G401 (cell line): ENCODE results near the gene CFAP20DC. TPM values are rescaled to one million over a fixed set of nuclear protein-coding genes. Genes with fewer than 3 reads are reported as not detected.
A peak's percentile ranks its signal among the peaks of the same experiment; 100 is the strongest.
"Not testable (repeated sequence)": the region's sequence is repeated elsewhere in the genome, so short reads cannot be mapped to it uniquely, and the experiment has no call there.

Experiments
- DNase-seq: peaks from one replicate; pipeline ENCODE4 v3.0.0-alpha.2; 2015; ENCODE audit warnings: low spot score
- in situ Hi-C: cut with HindIII; loops from 2 replicates; pipeline ENCODE4 v1.10.0; 2016; ENCODE audit warnings: low sequenced_read_pairs, mixed read lengths
- total RNA-seq: library from RNA; depleted of rRNA; stranded (reverse); fragments of >200 nt; shearing (Covaris generic); gene quantifications from 2 replicates; pipeline ENCODE4 v1.2.3, GENCODE V29; 2014

Gene CFAP20DC
- total RNA-seq, 1 experiment from 2014 or later = 2.2 TPM

DNA sequence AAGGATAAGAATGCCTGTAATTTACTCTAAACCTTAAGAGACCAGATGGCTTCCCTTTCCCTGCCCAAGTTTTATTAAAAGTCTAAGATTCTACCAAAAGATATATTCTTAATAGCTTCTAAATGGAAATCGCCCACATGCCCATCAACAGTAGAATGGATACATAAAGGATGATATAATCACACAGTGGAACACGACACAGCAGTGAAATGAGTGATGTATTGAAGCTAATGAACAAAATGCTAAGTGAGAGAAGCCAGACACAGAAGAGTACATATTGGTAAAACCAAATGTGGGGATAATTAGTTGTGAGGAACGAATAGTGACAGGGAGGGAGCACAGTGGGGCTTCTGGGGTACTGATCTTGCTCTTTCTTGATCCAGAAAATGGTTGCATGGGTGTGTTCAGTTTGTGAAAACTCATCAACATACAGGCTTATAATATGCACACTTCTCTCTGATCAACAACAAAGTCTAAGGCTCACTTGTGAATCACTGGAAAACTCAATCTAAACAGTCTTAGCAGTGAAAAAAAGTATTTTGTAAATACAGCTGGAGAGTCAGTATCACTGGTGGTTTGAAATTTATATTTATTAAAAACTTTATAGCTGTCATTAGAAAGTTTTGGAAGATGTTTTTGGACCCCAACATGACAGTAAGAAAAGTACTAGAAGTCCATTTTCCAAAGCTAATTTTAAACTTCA, 212.5 kb downstream of the CFAP20DC start:
- no peak for DNase-seq
- in situ Hi-C loops = no loop called here

DNA sequence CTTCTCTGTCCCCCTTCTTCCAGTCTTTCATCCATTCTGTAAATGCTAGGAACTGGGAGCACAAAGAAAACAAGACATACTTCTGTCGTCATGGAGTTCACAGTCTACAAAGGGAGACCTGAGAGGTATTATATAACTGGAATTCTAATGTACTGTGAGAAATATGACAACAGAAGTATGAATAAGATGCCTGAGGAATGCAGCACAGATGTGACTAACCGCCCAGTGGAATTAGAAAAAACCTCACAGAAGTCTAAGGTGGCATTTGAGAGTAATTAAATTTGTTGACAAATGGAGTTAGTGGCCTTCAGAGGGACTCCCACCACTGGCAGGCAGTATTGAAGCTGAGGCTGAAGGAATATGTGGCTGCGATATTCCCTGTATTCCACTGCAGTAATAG, 214.7 kb downstream of the CFAP20DC start:
- DNase-seq = no peak
- in situ Hi-C loops = no loop called here

DNA sequence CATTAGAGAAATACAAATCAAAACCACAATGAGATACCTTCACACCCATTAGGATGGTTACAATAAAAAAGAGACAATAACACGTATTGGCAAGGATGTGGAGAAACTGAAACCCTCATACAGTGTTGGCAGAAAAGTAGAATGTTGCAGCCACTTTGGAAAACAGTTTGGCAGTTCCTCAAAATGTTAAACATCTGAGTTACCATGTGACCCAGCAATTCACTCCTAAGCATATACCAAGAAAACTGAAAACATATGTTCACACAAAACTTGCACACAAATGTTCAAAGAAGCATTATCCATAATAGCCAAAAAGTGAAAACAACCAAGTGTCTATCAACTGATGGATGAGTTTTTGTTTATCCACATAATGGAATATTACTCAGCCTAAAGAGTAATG, 216.3 kb downstream of the CFAP20DC start:
- in situ Hi-C loops = no loop called here

DNA sequence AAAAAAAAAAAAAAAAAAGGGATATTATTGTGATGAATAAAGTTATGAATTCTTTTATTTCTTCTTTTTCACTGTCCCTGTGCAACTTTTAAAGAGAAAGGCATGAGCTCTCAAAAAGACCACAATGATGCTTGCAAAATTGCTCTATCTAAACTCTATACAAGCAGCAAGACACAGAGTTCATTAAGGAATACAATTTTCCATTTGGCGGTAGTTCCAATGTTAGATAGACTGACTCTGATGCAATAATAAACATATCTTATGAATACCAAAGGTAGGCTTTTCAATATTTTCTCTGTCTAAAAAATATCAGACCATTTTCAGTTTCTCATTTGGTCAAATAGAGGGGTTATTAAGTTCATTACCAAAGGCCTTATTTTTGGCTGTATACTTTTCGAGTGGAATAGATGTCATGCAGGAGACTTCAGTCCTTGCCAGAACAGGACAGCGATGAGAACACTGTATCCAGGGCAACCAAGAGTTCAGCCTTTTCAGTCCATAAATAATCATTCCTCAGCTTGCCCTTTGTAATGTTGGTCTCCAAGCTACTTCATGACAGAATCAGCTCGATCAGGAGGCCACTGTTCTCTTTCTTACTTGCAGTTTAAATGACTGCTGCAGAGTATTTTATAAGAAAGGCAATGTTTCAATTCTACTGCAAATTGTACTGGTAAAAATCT, 220.4 kb downstream of the CFAP20DC start:
- peak; percentile 5 for DNase-seq
- in situ Hi-C loops = no loop called here

More for the DNA sequence above, 216.3 kb downstream of the CFAP20DC start:
- DNase-seq = no peak

DNA sequence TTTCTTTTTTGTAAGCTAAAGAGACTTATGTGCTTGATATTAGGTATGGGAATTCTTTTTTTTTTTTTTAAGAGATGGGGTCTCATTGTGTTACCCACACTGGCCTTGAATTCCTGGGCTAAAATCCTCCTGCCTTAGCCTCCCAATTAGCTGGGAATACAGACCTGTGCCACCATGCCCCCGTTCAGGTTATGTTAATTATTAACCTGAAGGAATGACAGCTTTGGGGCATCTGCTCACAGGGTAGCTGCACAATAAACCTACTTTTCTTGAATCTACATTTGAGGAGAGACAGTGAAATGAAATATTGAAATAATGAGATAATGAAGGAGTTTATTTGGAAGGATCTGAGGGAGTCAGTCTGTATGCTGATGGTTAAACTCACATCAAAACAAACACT, 225.0 kb downstream of the CFAP20DC start:
- no peak for DNase-seq
- in situ Hi-C loops = no loop called here

DNA sequence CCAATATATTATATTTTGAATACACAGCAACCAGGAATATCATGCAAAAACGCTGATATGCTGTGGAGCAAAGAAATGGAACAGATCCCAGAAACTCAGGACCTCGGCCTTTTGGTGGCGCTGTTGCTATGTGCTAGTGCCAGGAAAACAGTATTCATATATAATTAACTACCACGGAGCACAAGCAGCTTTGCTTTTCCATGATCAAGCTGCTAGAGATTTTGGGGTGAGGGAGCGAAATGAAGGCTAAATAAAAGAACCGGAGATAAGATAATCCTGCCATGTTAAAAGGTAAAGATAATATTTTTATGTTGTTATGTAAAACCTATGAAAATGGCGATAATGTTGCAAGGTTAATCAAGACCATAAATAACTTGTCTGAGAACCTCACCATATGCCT, 225.5 kb downstream of the CFAP20DC start:
- in situ Hi-C loops = no loop called here
- DNase-seq = peak; percentile 31

DNA sequence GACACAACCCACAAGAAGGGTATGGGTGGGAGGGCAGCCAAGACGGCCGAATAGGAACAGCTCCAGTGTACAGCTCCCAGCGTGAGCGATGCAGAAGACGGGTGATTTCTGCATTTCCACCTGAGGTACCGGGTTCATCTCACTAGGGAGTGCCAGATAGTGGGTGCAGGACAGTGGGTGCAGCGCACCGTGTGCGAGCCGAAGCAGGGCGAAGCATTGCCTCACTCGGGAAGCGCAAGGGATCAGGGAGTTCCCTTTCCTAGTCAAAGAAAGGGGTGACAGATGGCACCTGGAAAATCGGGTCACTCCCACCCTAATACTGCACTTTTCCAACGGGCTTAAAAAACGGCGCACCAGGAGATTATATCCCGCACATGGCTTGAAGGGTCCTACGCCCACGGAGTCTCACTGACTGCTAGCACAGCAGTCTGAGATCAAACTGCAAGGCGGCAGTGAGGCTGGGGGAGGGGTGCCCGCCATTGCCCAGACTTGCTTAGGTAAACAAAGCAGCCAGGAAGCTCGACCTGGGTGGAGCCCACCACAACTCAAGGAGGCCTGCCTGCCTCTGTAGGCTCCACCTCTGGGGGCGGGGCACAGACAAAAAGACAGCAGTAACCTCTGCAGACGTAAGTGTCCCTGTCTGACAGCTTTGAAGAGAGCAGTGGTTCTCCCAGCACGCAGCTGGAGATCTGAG, 243.1 kb downstream of the CFAP20DC start:
- DNase-seq, in situ Hi-C loops: not testable (repeated sequence)

DNA sequence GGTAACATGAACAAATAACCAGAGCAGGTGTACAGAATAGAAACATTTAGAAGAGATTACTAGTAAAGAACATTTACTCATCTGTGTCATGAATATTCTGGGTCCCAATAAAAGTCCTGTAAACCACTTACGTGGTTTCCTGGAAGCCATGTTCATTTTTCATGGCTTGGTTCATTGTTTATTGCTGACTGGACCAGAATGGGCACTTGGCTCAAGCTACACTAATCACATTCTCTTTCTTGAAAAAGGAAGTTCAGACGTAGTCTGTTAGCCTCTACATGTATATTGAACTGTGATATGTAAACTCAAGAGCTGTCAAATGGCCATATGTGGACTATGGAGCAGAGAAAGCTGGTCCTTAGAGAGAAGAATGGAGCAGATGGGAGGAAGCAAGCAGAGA, 244.9 kb downstream of the CFAP20DC start:
- DNase-seq = no peak
- in situ Hi-C loops = no loop called here

DNA sequence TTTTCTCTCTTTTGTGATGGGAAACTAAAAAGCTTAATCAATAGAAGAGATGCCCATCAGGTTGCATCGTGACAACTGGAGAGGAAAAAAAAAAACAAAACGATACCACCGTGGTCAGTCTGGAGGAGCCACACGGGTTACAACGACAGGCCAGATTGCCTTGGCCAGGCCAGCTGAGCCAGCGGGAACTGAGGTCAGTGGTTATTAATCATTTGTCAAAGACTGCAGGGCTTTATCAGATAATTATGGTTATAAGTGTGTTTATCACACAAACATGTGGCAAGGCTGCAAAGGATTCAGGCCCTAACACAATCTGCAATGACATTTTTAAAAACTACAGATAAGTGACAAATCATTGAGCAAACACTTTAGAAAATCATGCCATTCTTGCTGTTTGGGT, 248.3 kb downstream of the CFAP20DC start:
- no peak for DNase-seq
- in situ Hi-C loops = no loop called here

DNA sequence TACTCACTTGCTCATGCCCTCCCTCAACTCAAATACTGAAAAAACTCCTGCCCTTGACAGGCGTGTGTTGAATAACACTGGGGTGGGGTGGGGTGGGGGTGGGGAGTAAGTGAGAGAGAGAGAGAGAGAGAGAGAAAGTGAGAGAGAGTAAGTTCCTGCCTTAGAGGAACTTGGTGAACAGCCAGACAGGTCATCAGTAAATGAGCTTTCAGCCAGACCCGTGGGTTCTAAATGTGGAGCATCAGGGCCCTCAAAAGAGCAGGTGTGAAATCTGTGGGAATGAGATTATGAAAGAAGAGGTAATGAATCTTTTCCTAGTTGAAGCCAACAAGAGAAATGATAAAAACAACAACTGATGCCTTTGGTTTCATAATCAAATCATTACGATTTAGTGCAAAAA, 248.9 kb downstream of the CFAP20DC start:
- in situ Hi-C loops = no loop called here
- DNase-seq = peak; percentile 6

DNA sequence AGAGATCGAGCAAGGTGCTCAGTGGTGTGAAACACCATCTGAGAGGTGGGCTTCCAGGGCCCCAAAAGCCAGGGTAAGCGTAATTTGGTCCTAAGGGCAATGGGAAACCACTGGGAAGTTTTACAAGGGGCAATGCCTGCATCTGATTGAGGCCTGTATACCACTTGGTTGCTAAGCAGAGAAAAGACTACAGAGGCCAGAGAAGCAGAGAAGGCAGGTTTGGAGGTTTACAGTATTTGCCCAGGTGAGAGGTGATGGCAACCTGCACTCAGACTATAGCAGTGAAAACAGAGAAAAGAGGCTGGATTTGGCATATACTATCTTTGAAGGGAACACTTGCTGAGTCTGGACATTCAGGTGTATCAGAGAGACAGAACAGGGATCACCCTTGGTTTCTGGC, 249.8 kb downstream of the CFAP20DC start:
- in situ Hi-C loops = no loop called here

DNA sequence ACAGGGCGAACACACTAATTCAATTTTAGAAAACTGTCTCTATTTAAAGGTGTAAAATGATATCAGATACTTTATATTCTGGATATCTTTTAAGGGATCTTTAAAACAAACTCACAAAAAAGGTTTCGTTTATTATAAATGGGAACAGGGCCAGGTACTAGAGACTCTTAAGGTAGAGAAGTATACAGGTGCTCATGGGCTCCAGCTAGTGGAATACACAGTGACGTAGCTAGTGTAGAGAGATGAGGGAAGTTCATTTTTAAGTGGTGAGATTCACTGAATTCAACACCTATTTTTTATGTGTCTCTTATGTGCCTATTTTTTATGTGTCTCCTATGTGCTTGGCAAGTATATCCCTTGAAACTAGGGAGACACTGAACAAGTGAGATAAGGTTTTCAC, 250.6 kb downstream of the CFAP20DC start:
- DNase-seq = no peak
- in situ Hi-C loops = no loop called here

More for the DNA sequence above, 249.8 kb downstream of the CFAP20DC start:
- no peak for DNase-seq

DNA sequence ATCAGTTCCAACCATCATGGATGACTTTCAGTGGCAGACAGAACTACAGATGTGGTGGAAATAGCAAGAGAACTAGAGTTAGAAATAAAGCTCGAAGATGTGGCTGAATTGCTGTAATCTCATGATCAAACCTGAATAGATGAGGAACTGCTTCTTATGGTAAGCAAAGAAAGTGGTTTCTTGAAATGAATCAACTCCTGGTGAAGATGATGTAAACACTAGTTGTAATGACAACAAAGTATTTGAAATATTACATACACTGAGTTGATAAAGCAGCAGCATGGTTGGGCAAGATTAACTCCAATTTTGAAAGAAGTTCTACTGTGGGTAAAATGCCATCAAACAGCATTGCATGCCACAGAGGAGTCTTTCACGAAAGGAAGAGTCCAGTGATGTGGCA, 251.5 kb downstream of the CFAP20DC start:
- no peak for DNase-seq
- in situ Hi-C loops = no loop called here

DNA sequence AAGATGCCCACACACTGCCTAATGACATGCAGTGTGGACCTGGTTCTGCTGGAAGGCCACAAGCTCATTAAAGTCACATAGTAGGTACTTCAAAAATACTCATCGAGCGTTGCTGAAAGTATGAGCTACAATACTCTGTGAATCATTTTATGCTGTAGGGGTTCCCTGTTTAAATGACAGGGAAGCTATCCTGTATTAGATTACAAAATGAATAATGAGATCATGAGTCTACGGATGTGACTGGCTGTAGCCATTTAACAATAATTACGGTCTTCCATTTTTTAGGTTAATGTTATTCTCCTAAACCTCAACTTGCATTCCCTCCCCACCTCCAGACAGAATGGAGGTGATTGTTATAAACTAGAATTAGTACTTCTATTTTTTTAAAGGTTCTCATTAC, 255.1 kb downstream of the CFAP20DC start:
- in situ Hi-C loops = no loop called here

DNA sequence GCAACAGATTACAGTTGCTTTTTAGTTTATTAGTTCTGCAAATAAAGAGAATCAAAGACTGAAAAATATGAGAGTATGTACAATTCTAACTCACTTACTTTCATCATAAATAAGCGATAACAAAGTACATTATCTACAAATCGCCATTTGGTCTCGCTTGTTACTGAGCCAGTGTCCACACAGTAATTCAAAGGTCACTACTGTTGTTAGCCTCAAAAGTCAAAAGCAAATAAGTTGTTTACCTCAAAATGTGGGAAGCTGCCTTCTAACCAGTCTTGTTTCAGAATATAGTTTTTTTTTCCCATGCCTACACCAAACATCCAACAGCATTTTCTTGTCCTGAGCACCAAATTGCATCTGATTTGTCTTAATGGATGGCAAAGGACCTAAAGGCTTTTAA, 255.9 kb downstream of the CFAP20DC start:
- no peak for DNase-seq
- in situ Hi-C loops = no loop called here

More for the DNA sequence above, 255.1 kb downstream of the CFAP20DC start:
- no peak for DNase-seq

DNA sequence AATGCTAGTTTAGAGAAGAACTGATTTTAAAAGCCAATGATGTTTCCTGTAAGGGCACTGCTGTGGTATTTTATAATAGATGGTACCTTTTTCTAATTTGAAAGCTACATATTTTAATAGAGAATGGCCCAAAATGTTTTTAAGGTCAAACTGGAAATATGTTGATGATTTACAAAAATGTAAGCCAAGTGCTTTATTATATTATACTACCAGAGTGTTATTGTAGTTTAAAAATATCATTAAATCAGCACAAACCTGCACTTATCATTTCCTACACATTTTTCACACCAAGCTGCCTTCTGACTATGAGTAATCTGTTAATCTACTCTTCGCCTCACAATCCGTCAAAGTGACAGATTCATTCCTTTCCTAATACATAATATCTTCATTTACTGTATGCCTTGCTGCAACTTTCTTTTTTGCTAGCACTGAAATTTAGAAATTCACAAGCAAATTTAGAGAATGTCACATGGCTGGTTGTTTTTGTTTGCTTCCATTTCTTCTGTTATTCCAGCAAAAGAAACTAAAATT, 256.8 kb downstream of the CFAP20DC start:
- DNase-seq = no peak

DNA sequence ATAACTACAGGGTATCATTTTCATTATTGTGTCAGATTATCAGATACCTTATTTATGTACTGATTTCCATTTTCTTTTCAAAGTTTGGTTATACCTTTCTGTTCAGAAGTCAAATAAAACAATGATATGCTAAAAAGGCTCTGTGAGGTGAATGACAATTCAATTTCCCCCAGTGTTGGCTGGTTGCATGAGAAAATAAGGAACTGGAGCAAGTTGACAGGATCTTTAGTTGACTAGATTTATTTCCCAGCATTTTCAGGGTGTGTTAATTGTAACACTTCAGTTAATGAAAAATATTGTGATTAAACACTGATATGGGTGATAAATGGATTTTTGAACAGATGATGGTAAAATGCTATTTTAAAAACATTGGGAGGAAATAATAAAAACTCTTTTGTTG, 260.4 kb downstream of the CFAP20DC start:
- in situ Hi-C loops = no loop called here
- no peak for DNase-seq

More for the DNA sequence above, 256.8 kb downstream of the CFAP20DC start:
- in situ Hi-C loops = no loop called here

DNA sequence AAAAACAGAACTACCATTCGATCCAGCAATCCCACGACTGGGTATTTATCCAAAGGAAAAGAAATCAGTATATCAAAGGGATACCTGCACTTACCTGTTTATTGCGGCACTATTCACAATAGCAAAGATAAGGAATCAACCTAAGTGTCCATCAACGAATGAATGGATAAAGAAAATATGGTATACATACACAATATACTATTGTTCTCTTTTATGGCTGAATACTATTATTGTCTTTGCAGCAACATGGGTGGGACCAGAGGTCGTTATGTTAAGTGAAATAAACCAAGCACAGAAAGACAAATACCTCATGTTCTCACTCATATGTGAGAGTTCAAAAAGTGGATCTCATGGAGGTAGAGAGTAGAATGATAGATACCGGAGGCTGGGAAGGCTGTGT, 264.9 kb downstream of the CFAP20DC start:
- in situ Hi-C loops = no loop called here
- no peak for DNase-seq

DNA sequence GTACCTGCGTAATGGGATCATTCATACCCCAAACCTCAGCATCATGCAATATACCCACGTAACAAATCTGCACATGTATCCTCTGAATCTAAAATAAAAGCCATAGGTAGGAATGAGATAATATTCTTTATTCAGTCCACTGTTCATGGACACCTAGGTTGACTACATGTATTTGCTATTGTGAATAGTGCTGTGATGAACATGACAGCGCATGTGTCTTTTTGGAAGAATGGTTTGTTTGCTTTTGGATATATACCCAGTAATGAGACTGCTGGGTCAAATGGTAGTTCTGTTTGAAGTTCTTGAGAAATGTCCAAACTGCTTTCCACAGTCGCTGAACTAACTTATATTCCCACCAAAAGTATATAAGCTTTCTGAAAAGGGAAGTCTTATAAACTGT, 265.4 kb downstream of the CFAP20DC start:
- in situ Hi-C loops = no loop called here
- DNase-seq = no peak

DNA sequence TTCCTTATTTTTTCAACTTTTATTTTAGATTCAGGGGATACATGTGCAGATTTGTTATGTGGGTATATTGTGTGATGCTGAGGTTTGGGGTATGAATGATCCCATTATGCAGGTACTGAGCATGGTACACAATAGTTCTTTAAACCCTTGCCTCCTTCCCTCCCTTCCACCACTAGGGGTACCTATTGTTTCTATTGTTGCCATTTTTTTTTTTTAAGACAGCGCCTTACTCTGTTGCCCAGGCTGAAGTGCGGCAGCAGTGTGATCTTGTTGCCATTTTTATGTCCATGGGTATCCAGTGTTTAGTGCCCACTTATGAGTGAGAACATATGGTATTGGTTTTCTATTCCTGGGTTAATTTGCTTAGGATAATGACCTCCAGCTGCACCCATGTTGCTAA, 266.0 kb downstream of the CFAP20DC start:
- in situ Hi-C loops = no loop called here
- DNase-seq = no peak
